ENCODE measurements around the gene GDPD3.

The GDPD3 gene

GRCh38 chr16:30084816-30085159 is 28.5 kb downstream of the GDPD3 start:
- no peak overlapping the region for H3K4me3 Mint-ChIP-seq
- H3K4me1 Mint-ChIP-seq, result peaks cover 8% of the 10 kb centered on the region
- H3K27me3 Mint-ChIP-seq, result no peaks in the 10 kb centered on the region
- DNase-seq (no peak), ATAC-seq (no peak)
- H3K27ac Mint-ChIP-seq, result no peak overlapping the region
- H3K9me3 Mint-ChIP-seq, result no peaks in the 10 kb centered on the region
- H3K36me3 Mint-ChIP-seq (ENCODE audit: low read depth), result peaks cover 30% of the 10 kb centered on the region

DNA sequence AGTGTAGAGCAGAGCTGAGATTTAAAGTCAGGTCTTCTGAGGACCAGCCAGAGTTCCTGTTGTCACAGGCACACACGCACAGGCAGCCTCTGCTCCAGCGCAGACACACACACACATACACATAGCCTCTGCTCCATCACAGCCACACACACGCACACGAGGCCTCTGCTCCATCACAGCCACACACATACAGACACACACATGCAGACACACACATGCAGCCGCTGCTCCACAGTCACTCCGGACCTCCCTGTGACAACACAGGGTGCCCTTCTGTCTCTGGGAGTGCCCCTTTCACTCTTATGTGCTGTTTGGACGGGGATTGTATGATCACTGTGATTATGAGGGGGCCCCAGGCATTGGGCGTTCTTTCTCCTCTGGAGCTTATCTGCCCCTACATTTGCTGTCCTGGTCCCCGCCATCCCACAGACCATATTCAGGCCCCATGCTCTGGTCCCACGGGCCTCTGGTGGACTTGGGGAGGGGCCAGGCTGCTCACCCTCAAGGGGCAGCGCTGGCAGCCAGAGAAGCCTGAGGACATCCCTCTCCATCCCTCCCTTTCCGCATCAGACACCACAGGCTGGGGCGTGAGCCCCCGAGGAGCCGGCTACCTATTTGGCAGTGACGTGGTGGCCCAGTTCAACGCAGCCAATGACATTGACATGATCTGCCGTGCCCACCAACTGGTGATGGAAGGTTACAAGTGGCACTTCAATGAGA is 29.1 kb downstream of the GDPD3 start:
- no peak for ATAC-seq
- DNase-seq, result no peak
- peak overlapping the region; percentile 41 for H3K27ac Mint-ChIP-seq
- peaks cover 3% of the 10 kb centered on the region for H3K4me1 Mint-ChIP-seq
- no peaks in the 10 kb centered on the region for H3K27me3 Mint-ChIP-seq
- H3K9me3 Mint-ChIP-seq, result no peaks in the 10 kb centered on the region
- peaks cover 35% of the 10 kb centered on the region for H3K36me3 Mint-ChIP-seq (ENCODE audit: low read depth)
- H3K4me3 Mint-ChIP-seq, result no peak overlapping the region

- Mint-ChIP-seq H3K36me3 (ENCODE audit: low read depth) (peaks cover 35% of the 10 kb centered on the region), H3K4me3 (no peak overlapping the region), H3K4me1 (peaks cover 4% of the 10 kb centered on the region), H3K27me3 (no peaks in the 10 kb centered on the region), H3K27ac (no peak overlapping the region), H3K9me3 (no peaks in the 10 kb centered on the region)
- ATAC-seq (no peak), DNase-seq (no peak)
Measured at GRCh38 chr16:30083216-30084055, 29.9 kb downstream of the GDPD3 start.

DNA sequence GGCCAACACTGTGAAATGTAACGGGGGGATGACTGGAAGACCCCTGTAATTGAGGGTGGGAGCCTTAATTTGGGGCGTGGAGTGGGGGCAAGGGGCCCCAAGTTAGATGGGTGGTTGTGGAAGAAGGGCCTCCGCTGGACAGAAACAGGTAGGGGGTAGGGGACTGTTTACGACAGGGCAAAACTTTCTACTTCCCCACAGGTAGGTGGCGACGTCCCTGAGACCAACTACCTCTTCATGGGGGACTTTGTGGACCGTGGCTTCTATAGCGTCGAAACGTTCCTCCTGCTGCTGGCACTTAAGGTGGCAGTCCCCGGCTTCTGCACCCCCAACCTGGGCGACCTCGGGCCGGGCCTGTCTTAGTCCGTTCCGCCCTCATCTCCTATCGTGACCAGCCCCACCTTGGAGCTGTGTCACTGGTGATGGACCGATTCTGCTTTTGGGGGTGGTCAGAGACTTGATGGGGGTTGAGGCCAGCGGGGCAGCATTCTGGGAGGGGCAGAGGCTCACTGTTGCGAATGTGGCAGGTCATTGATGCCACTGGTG is 30.7 kb downstream of the GDPD3 start:
- DNase-seq (no peak), ATAC-seq (no peak)
- peaks cover 10% of the 10 kb centered on the region for H3K4me1 Mint-ChIP-seq
- no peak overlapping the region for H3K4me3 Mint-ChIP-seq
- H3K27ac Mint-ChIP-seq, result no peak overlapping the region
- H3K27me3 Mint-ChIP-seq, result no peaks in the 10 kb centered on the region
- no peaks in the 10 kb centered on the region for H3K9me3 Mint-ChIP-seq
- peaks cover 42% of the 10 kb centered on the region for H3K36me3 Mint-ChIP-seq (ENCODE audit: low read depth)

DNA sequence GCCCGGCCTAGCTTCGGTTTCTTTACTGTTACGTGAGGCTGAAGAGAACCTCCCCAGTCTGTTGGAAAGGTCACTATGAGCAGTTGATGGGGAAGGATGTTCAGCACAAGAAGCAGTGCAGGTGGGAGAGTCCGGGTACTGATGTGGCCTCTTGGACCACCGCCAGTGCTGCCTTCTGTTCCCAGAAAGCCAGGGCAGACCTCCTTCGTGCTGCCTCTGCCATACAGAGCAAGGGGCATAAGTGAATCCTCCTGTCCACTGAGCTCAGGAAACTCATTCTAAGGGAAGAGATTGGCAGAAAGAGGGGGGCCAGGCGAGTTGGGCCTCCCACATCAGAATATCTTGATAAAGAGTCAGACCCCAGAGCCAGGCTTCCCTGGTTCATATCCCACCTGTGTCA is 33.9 kb downstream of the GDPD3 start:
- ATAC-seq (no peak), DNase-seq (no peak)
- peaks cover 53% of the 10 kb centered on the region for H3K36me3 Mint-ChIP-seq (ENCODE audit: low read depth)
- no peaks in the 10 kb centered on the region for H3K27me3 Mint-ChIP-seq
- no peak overlapping the region for H3K27ac Mint-ChIP-seq
- H3K4me1 Mint-ChIP-seq, result peaks cover 34% of the 10 kb centered on the region
- no peaks in the 10 kb centered on the region for H3K9me3 Mint-ChIP-seq
- H3K4me3 Mint-ChIP-seq, result no peak overlapping the region

DNA sequence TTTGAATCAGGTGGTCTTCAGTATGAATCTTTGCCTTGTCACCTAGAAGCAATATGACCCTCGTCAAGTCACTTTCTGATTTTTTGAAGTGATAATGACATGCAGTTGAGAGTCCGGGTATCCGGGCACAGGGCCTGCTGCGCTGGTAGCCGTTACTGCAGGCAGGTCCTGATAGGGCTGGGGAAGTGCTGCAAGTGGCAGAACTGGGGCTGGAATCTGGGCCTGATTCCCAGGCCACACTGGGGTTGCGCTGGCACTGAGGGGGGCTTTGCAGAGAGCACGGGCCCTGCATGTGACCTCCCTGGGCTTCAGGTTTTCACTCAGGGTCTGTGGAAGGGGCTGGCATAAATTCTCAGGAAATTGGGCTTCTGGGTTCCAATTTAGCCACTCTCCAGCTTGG is 34.6 kb downstream of the GDPD3 start:
- DNase-seq, result no peak
- peak overlapping the region; percentile 48 for H3K27ac Mint-ChIP-seq
- no peaks in the 10 kb centered on the region for H3K27me3 Mint-ChIP-seq
- no peaks in the 10 kb centered on the region for H3K9me3 Mint-ChIP-seq
- H3K4me1 Mint-ChIP-seq, result peaks cover 32% of the 10 kb centered on the region
- peaks cover 51% of the 10 kb centered on the region for H3K36me3 Mint-ChIP-seq (ENCODE audit: low read depth)
- no peak for ATAC-seq
- H3K4me3 Mint-ChIP-seq, result no peak overlapping the region

DNA sequence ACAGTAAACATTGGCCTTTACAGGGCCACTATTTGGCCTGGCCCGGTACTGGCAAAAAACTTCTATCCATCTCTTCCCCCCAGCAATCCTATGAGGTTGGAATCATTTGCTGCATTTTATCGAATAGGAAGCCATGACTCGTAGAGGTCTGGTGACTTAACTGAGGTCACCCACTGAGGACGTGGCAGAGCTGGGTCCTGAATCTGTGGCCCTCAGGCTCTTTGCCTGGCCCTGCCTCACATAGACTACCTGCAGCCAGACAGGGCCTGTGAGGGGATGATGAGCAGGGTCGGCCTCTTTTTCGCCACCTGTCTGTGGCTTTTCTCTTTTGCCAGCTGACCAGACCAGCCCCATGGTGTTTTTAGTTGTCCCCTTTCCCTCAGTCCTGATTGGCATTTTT is 35.7 kb downstream of the GDPD3 start:
- Mint-ChIP-seq H3K4me1 (peaks cover 32% of the 10 kb centered on the region), H3K27me3 (no peaks in the 10 kb centered on the region), H3K27ac (peak overlapping the region; percentile 69), H3K4me3 (peak overlapping the region; percentile 93), H3K36me3 (ENCODE audit: low read depth) (peaks cover 50% of the 10 kb centered on the region), H3K9me3 (no peaks in the 10 kb centered on the region)
- DNase-seq, result no peak
- ATAC-seq, result no peak

DNA sequence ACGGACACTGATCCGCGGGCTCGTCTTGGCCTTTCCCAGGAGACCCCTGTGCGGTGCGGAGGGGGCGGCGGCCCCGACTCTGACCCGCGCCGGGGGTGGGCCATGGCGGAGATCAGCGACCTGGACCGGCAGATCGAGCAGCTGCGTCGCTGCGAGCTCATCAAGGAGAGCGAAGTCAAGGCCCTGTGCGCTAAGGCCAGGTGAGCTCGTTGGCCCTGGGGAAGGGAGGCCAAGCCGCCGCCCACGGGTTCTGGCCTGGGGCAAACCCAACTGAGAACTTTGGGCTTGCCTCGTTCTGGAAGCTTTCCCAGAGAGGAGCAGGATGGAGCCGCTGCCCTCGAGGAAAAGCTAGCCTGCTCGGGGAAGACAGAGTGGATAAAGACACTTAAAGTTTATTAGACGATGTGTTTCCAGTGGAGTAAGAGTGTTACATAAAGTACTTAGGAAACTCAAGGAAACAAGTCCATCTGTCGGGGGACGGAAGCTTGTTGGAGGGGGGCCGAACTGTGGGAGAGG is 37.0 kb downstream of the GDPD3 start:
- peak overlapping the region; percentile 95 for H3K27ac Mint-ChIP-seq
- peaks cover 32% of the 10 kb centered on the region for H3K4me1 Mint-ChIP-seq
- DNase-seq, result no peak
- ATAC-seq, result no peak
- no peaks in the 10 kb centered on the region for H3K9me3 Mint-ChIP-seq
- peak overlapping the region; percentile 93 for H3K4me3 Mint-ChIP-seq
- H3K27me3 Mint-ChIP-seq, result no peaks in the 10 kb centered on the region
- H3K36me3 Mint-ChIP-seq (ENCODE audit: low read depth), result peaks cover 52% of the 10 kb centered on the region

- DNase-seq (peak; percentile 93), ATAC-seq (peak; percentile 86)
- H3K9me3 Mint-ChIP-seq, result no peaks in the 10 kb centered on the region
- H3K4me1 Mint-ChIP-seq, result peaks cover 32% of the 10 kb centered on the region
- H3K27me3 Mint-ChIP-seq, result no peaks in the 10 kb centered on the region
- peak within 1 kb of the TSS; percentile 93 for H3K4me3 Mint-ChIP-seq
- peak within 1 kb of the TSS; percentile 95 for H3K27ac Mint-ChIP-seq
- peaks cover 55% of the 10 kb centered on the region for H3K36me3 Mint-ChIP-seq (ENCODE audit: low read depth)
Measured at GRCh38 chr16:30075503-30076275, 37.6 kb downstream of the GDPD3 start, which contains the start of gene PPP4C. Gene PPP4C (plus strand): TSS chr16:30075994. CDS start chr16:30076378, 384 bp downstream.

- Mint-ChIP-seq H3K36me3 (ENCODE audit: low read depth) (peaks cover 72% of the 10 kb centered on the region), H3K27me3 (no peaks in the 10 kb centered on the region), H3K27ac (peak overlapping the region; percentile 58), H3K9me3 (no peaks in the 10 kb centered on the region), H3K4me1 (peaks cover 40% of the 10 kb centered on the region), H3K4me3 (peak overlapping the region; percentile 27)
- DNase-seq (no peak), ATAC-seq (no peak)
Measured at GRCh38 chr16:30070490-30070889, 42.8 kb downstream of the GDPD3 start.

GRCh38 chr16:30069611-30070462 is 43.5 kb downstream of the GDPD3 start:
- Mint-ChIP-seq H3K27me3 (no peaks in the 10 kb centered on the region), H3K4me3 (peak overlapping the region; percentile 28), H3K36me3 (ENCODE audit: low read depth) (peaks cover 75% of the 10 kb centered on the region)

DNA sequence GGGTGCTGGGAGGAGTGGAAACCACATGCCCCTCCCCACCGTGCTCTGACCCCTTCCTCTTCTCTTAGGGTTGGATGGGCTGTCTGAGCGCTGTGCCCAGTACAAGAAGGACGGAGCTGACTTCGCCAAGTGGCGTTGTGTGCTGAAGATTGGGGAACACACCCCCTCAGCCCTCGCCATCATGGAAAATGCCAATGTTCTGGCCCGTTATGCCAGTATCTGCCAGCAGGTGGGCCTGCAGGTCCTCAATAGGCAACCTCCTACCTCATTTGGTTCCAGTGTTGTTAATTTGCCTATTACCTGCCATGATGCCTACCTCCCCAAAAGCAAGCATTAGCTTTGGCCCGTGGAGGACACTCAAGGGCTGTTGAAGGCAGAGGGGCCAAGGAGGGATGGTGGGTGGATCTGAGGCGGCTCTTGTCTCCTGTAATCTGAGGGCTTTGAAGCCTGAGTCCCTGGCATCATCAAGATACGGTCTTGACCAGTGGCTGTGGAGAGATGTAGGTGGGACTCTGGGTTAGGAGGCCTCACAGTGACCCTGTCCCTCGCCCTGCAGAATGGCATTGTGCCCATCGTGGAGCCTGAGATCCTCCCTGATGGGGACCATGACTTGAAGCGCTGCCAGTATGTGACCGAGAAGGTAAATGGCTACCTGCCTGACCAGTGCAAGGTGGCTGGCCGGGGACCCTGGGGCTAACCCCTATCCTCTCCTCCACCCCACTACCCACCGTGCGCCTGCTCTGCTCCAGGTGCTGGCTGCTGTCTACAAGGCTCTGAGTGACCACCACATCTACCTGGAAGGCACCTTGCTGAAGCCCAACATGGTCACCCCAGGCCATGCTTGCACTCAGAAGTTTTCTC is 44.4 kb downstream of the GDPD3 start:
- H3K4me1 Mint-ChIP-seq, result peaks cover 35% of the 10 kb centered on the region
- peaks cover 77% of the 10 kb centered on the region for H3K36me3 Mint-ChIP-seq (ENCODE audit: low read depth)
- peak overlapping the region; percentile 64 for H3K4me3 Mint-ChIP-seq
- DNase-seq, result peak; percentile 60
- no peaks in the 10 kb centered on the region for H3K9me3 Mint-ChIP-seq
- no peaks in the 10 kb centered on the region for H3K27me3 Mint-ChIP-seq
- ATAC-seq, result no peak
- peak overlapping the region; percentile 85 for H3K27ac Mint-ChIP-seq

More at GRCh38 chr16:30069611-30070462, 43.5 kb downstream of the GDPD3 start:
- ATAC-seq (no peak), DNase-seq (no peak)
- Mint-ChIP-seq H3K9me3 (no peaks in the 10 kb centered on the region), H3K4me1 (peaks cover 38% of the 10 kb centered on the region), H3K27ac (peak overlapping the region; percentile 85)

DNA sequence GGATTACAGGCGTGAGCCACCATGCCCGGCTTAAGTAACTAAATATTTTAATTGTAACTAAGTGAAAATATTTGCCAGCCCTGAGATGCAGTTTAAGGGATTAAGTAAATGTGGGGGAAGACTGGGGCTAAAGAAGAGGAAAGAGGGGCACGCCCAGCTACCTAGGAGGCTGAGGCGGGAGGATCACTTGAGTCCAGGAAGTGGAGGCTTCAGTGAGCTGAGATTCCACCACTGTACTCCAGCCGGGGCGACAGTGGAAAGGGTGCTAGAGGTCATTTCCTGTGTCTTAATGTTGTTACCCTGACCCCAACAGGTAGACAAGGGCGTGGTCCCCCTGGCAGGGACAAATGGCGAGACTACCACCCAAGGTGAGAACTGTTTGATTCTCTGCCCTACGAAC is 45.0 kb downstream of the GDPD3 start:
- H3K4me1 Mint-ChIP-seq, result peaks cover 42% of the 10 kb centered on the region
- H3K27ac Mint-ChIP-seq, result peak overlapping the region; percentile 85
- DNase-seq (no peak), ATAC-seq (no peak)
- H3K27me3 Mint-ChIP-seq, result no peaks in the 10 kb centered on the region
- H3K36me3 Mint-ChIP-seq (ENCODE audit: low read depth), result peaks cover 75% of the 10 kb centered on the region
- H3K9me3 Mint-ChIP-seq, result no peaks in the 10 kb centered on the region
- peak overlapping the region; percentile 64 for H3K4me3 Mint-ChIP-seq

Data from activated naive CD8-positive, alpha-beta T cell treated with anti-CD3 and anti-CD28 coated beads, Interleukin-2, amount 50 U/mL, for 24 hours (primary cell).